HUES48 (cell line): ENCODE measurements around the gene RABEPK.
"Not testable (repeated sequence)": the region's sequence is repeated elsewhere in the genome, so short reads cannot be mapped to it uniquely, and the experiment has no call there.

Experiments used
- H3K27ac ChIP-seq: one replicate; pipeline ENCODE4 v1.7.0; 2013; ENCODE audit warnings: low read depth, low read length, inconsistent platforms
- H3K27me3 ChIP-seq: 2 replicates; pipeline ENCODE4 v1.6.1; 2013; ENCODE audit warnings: mild to moderate bottlenecking, low read length; ENCODE audit not compliant: control insufficient read depth, insufficient read depth
- H3K36me3 ChIP-seq: 2 replicates; pipeline ENCODE4 v1.6.1; 2013; ENCODE audit warnings: low read length; ENCODE audit not compliant: control insufficient read depth, insufficient read depth
- H3K4me1 ChIP-seq: 2 replicates; pipeline ENCODE4 v1.6.1; 2013; ENCODE audit warnings: mild to moderate bottlenecking, low read length; ENCODE audit not compliant: control insufficient read depth, insufficient read depth
- H3K4me3 ChIP-seq: 2 replicates; pipeline ENCODE4 v1.5.1; 2013; ENCODE audit warnings: mild to moderate bottlenecking, low read depth, low read length
- H3K9ac ChIP-seq: 2 replicates; pipeline ENCODE4 v1.6.1; 2013; ENCODE audit warnings: mild to moderate bottlenecking, low read depth, low read length, moderate library complexity
- H3K9me3 ChIP-seq: 2 replicates; pipeline ENCODE4 v1.6.1; 2013; ENCODE audit warnings: low read length; ENCODE audit not compliant: control insufficient read depth, insufficient read depth

Gene RABEPK

DNA sequence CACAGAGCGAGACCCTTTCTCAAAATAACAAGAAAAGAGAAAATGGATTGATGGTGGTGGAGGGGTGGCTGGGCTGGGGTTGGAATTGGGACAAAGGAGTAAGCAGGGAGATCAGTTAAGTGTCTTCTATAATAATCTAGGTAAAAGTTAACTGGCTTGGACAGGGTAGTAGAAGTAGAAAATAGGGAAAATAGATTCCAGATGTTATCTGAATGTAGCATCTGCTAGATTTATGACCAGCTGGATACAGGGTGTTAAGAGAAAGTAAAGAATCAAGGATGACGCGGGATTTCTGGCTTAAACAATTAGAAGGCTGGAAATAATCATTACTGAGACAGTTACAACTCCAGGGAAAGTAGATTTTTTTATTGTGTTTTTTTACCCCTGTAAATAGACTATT, 23.7 kb upstream of the RABEPK start:
- H3K9me3 ChIP-seq = no peaks in the 10 kb centered on the region
- no peak overlapping the region for H3K9ac ChIP-seq
- no peaks in the 10 kb centered on the region for H3K36me3 ChIP-seq
- no peaks in the 10 kb centered on the region for H3K27me3 ChIP-seq
- H3K4me3 ChIP-seq = no peak overlapping the region
- H3K27ac ChIP-seq = no peak overlapping the region
- H3K4me1 ChIP-seq = no peaks in the 10 kb centered on the region

DNA sequence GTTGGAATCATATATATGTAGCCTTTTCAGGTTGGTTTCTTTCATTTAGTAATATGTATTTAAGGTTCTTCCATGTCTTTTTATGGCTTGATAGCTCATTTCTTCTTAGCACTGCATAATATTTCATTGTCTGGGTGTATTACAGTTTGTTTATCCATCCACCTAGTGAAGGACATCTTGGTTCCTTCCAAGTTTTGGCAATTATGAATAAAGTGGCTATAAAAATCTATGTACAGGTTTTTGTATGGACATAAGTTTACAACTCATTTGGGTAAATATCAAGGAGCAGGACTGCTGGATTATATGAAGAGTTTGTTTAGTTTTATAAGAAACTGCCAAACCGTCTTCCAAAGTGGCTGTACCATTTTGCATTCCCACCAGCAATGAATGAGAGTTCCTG, 22.5 kb upstream of the RABEPK start:
- H3K36me3 ChIP-seq = no peaks in the 10 kb centered on the region

DNA sequence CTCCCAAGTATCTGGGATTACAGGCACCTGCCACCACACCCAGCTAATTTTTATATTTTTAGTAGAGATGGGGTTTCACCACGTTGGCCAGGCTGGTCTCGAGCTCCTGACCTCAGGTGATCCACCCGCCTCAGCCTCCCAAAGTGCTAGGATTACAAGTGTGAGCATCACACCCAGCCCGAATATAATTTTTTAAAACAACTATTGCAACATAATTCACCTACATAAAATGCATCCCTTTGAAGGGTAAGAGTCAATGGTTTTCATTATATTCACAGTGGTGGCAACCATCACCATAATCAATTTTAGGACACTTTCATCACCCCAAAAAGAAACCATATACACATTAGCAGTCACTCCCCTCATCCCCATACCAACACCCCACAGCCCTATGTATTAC, 20.6 kb upstream of the RABEPK start:
- H3K4me1 ChIP-seq, H3K9me3 ChIP-seq, H3K9ac ChIP-seq, H3K36me3 ChIP-seq, H3K27ac ChIP-seq, H3K27me3 ChIP-seq, H3K4me3 ChIP-seq: not testable (repeated sequence)

More for the DNA sequence above, 22.5 kb upstream of the RABEPK start:
- no peaks in the 10 kb centered on the region for H3K4me1 ChIP-seq
- no peak overlapping the region for H3K4me3 ChIP-seq
- H3K9ac ChIP-seq = no peak overlapping the region
- H3K9me3 ChIP-seq = no peaks in the 10 kb centered on the region
- no peaks in the 10 kb centered on the region for H3K27me3 ChIP-seq
- H3K27ac ChIP-seq = no peak overlapping the region

DNA sequence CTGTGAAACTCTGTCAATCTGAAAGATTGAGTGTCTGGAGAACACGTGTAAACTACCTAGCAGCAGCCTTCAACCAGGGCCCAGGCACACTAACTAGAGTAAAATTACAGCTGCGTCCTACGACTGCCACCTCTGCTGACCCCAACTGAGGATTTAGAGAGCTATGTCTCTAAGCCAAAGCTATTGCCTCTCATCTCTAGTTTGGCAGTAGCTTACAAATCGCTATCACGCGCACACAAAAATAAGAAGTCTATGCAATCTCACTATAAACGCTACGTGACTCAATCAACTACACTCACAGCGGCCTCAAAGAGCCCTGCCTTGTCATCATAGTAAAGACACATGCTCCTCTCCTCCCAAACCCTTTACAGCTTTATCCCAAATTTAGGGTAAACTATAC, 19.5 kb upstream of the RABEPK start:
- Histone ChIP-seq H3K36me3 (no peaks in the 10 kb centered on the region), H3K9me3 (no peaks in the 10 kb centered on the region), H3K4me1 (peaks cover 4% of the 10 kb centered on the region; the same call in 1 of the 2 replicates), H3K9ac (no peak overlapping the region), H3K27ac (no peak overlapping the region), H3K27me3 (no peaks in the 10 kb centered on the region), H3K4me3 (no peak overlapping the region)

DNA sequence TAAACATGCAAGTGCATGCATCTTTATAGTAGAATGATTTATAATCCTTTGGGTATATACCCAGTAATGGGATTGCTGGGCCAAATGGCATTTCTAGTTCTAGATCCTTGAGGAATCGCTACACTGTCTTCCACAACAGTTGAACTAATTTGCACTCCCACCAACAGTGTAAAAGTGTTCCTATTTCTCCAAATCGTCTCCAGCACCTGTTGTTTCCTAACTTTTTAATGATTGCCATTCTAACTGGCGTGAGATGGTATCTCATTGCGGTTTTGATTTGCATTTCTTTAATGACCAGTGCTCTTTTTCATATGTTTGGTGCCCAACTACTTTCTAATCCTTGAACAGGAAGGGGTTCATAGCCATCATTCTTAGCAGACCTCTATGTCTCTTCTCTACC, 18.6 kb upstream of the RABEPK start:
- H3K9ac ChIP-seq, H3K27me3 ChIP-seq, H3K36me3 ChIP-seq, H3K4me3 ChIP-seq, H3K27ac ChIP-seq, H3K9me3 ChIP-seq, H3K4me1 ChIP-seq: not testable (repeated sequence)

DNA sequence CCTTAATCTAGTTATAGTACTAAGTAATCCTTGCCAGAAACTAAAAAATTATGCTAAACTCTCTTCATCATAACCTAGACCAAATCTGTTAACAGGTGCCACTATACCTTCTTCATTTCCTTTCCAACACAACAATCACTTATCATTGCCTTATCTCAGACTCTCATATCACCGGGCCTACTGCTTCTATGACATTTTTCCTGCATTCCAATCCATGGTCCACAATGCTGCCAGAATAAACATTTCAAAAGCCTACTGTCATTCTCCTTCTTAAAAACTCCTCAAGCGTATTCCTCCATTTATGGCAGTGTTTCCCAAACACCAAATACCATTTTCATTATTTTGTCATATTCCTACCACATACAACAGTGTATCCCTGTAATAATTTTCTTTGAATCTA, 17.3 kb upstream of the RABEPK start:
- Histone ChIP-seq H3K9ac (no peak overlapping the region), H3K27ac (no peak overlapping the region), H3K27me3 (no peaks in the 10 kb centered on the region), H3K9me3 (no peaks in the 10 kb centered on the region), H3K36me3 (no peaks in the 10 kb centered on the region), H3K4me1 (peaks cover 4% of the 10 kb centered on the region; the same call in 1 of the 2 replicates), H3K4me3 (no peak overlapping the region)

DNA sequence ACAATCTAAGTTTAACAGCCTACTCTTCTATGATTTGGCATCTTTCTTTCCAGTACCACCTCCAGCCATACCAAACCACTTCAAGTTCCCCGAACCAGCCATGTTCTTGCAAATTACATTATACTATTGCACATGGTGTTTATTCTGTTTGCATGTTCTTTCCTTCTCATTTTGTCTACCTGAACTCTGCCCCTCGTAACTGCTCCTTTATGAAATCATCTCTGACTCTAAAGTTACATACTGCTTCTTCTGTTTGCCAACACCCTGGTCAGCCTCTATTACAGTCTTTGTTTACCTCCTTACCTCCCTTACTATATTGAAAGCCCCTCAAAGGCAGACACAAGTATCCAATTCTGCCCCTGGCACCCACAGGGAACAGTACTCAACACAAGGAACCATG, 16.8 kb upstream of the RABEPK start:
- H3K27me3 ChIP-seq = no peaks in the 10 kb centered on the region
- H3K4me3 ChIP-seq = no peak overlapping the region
- no peaks in the 10 kb centered on the region for H3K36me3 ChIP-seq
- H3K4me1 ChIP-seq = peaks cover 4% of the 10 kb centered on the region; the same call in 1 of the 2 replicates
- H3K27ac ChIP-seq = no peak overlapping the region
- no peak overlapping the region for H3K9ac ChIP-seq
- no peaks in the 10 kb centered on the region for H3K9me3 ChIP-seq

DNA sequence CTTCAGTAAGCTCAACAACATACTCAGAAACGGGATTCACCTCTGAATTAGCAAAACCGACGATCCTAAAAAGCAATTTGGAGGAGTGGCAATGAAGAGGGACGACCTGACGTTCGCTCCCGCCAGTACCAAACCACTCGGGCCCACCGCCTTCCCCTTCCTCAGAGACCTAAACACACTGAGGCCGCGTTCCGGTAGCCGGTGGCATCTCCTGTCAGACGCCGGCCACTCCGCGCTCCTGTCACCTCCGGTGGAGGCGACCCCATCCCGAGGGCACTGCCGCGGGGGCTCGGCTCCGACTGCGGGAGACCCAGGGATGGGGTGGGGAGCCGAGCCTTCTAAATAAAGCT, 11.4 kb upstream of the RABEPK start:
- H3K27ac ChIP-seq = peak overlapping the region; percentile 97
- peak overlapping the region; percentile 92 for H3K9ac ChIP-seq

DNA sequence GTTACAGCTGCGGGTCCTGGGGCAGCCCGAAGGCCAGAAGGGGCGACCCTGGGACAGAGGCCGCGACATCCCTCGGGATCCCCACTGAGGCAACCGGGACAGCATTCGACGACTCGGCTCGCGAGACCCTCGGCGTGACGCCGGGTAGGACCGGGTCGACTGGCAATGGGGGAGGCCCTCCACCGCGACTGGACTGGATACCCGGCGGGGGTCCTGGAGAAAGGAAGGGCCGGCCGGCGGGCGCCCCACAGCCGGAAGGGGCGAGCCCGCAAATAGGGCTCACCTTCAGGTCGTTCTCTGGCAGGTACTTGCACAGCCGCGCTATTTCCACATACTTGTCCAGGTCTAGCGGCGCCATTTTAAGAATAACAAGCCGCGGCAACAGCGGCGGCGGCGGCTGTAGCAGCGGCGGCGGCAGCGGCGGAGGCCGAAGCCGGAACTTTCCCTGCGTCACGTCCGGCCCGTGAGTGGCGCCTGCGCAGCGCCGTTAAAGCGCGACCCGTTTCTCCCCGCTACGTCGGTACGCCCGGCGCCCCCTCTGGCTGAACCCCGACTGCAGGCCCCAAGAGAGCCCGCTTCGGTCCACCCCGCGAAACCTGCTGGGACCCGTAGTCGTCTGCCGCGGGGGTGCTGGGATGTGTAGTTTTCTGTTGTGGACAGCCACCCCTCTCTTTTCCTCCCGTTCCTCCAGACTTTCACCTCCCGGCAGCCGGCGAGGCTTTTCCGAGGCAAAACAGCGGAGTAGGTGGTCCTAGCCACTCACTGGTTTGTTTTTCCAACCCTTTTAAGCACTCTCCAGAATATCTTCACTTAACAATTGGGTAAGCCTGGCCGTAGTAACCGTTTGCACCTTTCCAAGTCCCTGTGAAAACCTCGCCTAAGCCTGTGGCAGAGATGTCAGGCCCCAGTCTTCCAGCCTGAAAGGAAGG, 10.7 kb upstream of the RABEPK start, which contains the start of gene PPP6C:
Gene PPP6C (minus strand): TSS at position 443 of the 929 bp plus-strand sequence. CDS start 85 bp downstream, at position 358.
- H3K27ac ChIP-seq = peak within 1 kb of the TSS; percentile 97
- H3K27me3 ChIP-seq = no peaks in the 10 kb centered on the region
- H3K36me3 ChIP-seq = no peaks in the 10 kb centered on the region
- peak within 1 kb of the TSS; percentile 92 for H3K9ac ChIP-seq
- H3K4me3 ChIP-seq = peak within 1 kb of the TSS; percentile 95
- no peaks in the 10 kb centered on the region for H3K9me3 ChIP-seq
- H3K4me1 ChIP-seq = peaks cover 5% of the 10 kb centered on the region; the same call in 1 of the 2 replicates

More for the DNA sequence above, 11.4 kb upstream of the RABEPK start:
- H3K9me3 ChIP-seq = no peaks in the 10 kb centered on the region
- H3K4me1 ChIP-seq = peaks cover 5% of the 10 kb centered on the region; the same call in 1 of the 2 replicates
- no peaks in the 10 kb centered on the region for H3K27me3 ChIP-seq
- H3K4me3 ChIP-seq = peak overlapping the region; percentile 95
- H3K36me3 ChIP-seq = no peaks in the 10 kb centered on the region

DNA sequence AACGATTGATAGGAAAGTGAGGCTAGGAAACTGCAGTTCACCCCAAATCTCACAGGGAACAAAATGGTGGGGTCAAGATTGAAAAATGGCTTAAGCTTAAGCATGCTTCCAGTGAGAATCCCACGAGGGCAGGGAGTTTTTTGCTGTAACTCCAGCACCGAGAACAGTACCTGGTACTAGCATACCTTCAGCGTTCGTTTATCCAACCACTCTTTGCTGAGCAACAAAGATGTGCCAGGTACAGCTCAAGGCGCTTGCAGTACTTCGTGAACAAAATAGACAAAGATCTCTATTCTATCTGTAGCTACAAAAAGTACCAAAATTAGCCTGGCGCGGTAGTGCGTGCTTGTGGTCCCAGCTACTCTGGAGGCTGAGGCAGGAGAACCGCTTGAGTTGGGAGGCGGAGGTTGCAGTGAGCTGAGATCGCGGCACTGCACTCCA, 10.0 kb upstream of the RABEPK start:
- H3K9me3 ChIP-seq = no peaks in the 10 kb centered on the region
- peaks cover 5% of the 10 kb centered on the region; the same call in 1 of the 2 replicates for H3K4me1 ChIP-seq
- peak overlapping the region; percentile 97 for H3K27ac ChIP-seq
- no peaks in the 10 kb centered on the region for H3K36me3 ChIP-seq
- no peaks in the 10 kb centered on the region for H3K27me3 ChIP-seq
- peak overlapping the region; percentile 95 for H3K4me3 ChIP-seq
- H3K9ac ChIP-seq = peak overlapping the region; percentile 86

DNA sequence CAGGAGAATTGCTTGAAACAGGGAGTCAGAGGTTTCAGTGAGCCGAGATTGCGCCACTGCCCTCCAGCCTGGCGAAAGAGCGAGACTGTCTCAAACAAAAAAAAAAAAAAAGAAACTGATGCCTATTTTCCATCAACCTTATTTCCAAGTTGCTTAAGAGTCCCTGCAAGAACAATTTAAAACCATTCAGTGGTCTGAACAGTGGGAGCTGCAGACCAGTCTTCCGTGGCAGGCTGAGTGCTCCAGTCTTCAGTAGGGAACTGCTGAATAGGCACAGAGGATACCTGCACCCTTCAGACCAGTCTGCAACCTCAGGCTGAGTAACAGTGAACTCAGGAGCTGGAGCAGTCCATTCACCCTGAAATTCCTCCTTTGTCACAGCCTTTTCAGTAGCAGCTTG, 5.9 kb upstream of the RABEPK start:
- not testable (repeated sequence) for H3K27me3 ChIP-seq, H3K36me3 ChIP-seq, H3K4me3 ChIP-seq, H3K9ac ChIP-seq, H3K4me1 ChIP-seq, H3K9me3 ChIP-seq, H3K27ac ChIP-seq
